PFSK-1 (cell line): Measurements from ENCODE around the gene PANK1.

Experiments
- POLR2AphosphoS5 ChIP-seq: IDR thresholded peaks from 2 replicates; pipeline ENCODE4 v1.6.1; 2012; ENCODE audit warnings: low read depth, mild to moderate bottlenecking, control low read depth, low read length, moderate library complexity
- TAF1 ChIP-seq: IDR thresholded peaks from 2 replicates; pipeline ENCODE4 v1.6.1; 2012; ENCODE audit warnings: low read length, control low read depth, borderline replicate concordance; ENCODE audit not compliant: insufficient read depth
- TF ChIP-seq, protein P1 (sequence below), 2 experiments: IDR thresholded peaks; 2 replicates each; pipeline versions ENCODE4 v1.6.1 to v1.8.0; 2011 to 2012; ENCODE audit warnings: low read depth in 2 of 2, low read length in 2 of 2, control low read depth in 1 of 2, inconsistent platforms in 1 of 2, mild to moderate bottlenecking in 1 of 2, moderate library complexity in 1 of 2; ENCODE audit not compliant: insufficient read depth in 1 of 2

- TF ChIP-seq POLR2AphosphoS5 (no peak), TAF1 (no peak)
- TF ChIP-seq, protein P1, sequence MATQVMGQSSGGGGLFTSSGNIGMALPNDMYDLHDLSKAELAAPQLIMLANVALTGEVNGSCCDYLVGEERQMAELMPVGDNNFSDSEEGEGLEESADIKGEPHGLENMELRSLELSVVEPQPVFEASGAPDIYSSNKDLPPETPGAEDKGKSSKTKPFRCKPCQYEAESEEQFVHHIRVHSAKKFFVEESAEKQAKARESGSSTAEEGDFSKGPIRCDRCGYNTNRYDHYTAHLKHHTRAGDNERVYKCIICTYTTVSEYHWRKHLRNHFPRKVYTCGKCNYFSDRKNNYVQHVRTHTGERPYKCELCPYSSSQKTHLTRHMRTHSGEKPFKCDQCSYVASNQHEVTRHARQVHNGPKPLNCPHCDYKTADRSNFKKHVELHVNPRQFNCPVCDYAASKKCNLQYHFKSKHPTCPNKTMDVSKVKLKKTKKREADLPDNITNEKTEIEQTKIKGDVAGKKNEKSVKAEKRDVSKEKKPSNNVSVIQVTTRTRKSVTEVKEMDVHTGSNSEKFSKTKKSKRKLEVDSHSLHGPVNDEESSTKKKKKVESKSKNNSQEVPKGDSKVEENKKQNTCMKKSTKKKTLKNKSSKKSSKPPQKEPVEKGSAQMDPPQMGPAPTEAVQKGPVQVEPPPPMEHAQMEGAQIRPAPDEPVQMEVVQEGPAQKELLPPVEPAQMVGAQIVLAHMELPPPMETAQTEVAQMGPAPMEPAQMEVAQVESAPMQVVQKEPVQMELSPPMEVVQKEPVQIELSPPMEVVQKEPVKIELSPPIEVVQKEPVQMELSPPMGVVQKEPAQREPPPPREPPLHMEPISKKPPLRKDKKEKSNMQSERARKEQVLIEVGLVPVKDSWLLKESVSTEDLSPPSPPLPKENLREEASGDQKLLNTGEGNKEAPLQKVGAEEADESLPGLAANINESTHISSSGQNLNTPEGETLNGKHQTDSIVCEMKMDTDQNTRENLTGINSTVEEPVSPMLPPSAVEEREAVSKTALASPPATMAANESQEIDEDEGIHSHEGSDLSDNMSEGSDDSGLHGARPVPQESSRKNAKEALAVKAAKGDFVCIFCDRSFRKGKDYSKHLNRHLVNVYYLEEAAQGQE (IDR thresholded peaks at IDR 0.05; ENCODE audit: insufficient read depth in 1 of 2, low read depth in 2 of 2, low read length in 2 of 2) = no peak
Observed at GRCh38 chr10:89648074-89648473, 3.0 kb upstream of the PANK1 start.
